Brain microvascular endothelial cell (primary cell): ENCODE results near the gene FOXE3.
A peak's percentile ranks its signal among the peaks of the same experiment; 100 is the strongest.

Experiments used
- DNase-seq: peaks from one replicate; pipeline ENCODE4 v3.0.0-alpha.2; 2020
- H3K27ac ChIP-seq: fragments of 250-450 bp; sonication (Bioruptor Pico); 2 replicates; pipeline ENCODE4 v1.5.1; 2020; ENCODE audit warnings: mild to moderate bottlenecking, moderate library complexity
- H3K27me3 ChIP-seq: fragments of 250-450 bp; sonication (Bioruptor Pico); replicated peaks from 2 replicates; pipeline ENCODE4 v1.5.1; 2020; ENCODE audit warnings: mild to moderate bottlenecking
- H3K36me3 ChIP-seq: fragments of 250-450 bp; sonication (Bioruptor Pico); replicated peaks from 2 replicates; pipeline ENCODE4 v1.5.1; 2020; ENCODE audit warnings: mild to moderate bottlenecking
- H3K4me3 ChIP-seq: 2 replicates; pipeline ENCODE4 v1.5.1; 2011; ENCODE audit warnings: low read depth, mild to moderate bottlenecking, control low read depth, low read length, moderate library complexity
- CTCF ChIP-seq: IDR thresholded peaks from 2 replicates; pipeline ENCODE4 v1.5.1; 2011; ENCODE audit warnings: low read depth, mild to moderate bottlenecking, moderate library complexity, low read length, control low read depth, inconsistent platforms; ENCODE audit errors: missing control alignments
- in situ Hi-C: cut with HindIII; loops from 2 replicates; pipeline ENCODE4 v1.10.0; 2017; ENCODE audit warnings: low sequenced_read_pairs, low pct_ligation_motif_present

Gene FOXE3

GRCh38 chr1:47415728-47416318, at the start of gene FOXE3:
TSS of gene FOXE3 (plus strand) at chr1:47416285. CDS start at chr1:47416316, 31 bp downstream.
- TF ChIP-seq CTCF = no peak
- Histone ChIP-seq H3K4me3 (peak within 1 kb of the TSS; percentile 27), H3K36me3 (no peaks in the 10 kb centered on the region), H3K27ac (no peak within 1 kb of the TSS), H3K27me3 (peaks cover 26% of the 10 kb centered on the region)
- in situ Hi-C loops = no loop called here
- no peak for DNase-seq

GRCh38 chr1:47367651-47368050, 48.4 kb upstream of the FOXE3 start:
- H3K27me3 ChIP-seq = no peaks in the 10 kb centered on the region
- H3K36me3 ChIP-seq = peaks cover 26% of the 10 kb centered on the region
- in situ Hi-C loops = no loop called here
- H3K27ac ChIP-seq = no peak overlapping the region
- no peak for TF ChIP-seq CTCF
- no peak overlapping the region for H3K4me3 ChIP-seq
- no peak for DNase-seq

GRCh38 chr1:47371016-47371517, 45.0 kb upstream of the FOXE3 start:
- TF ChIP-seq CTCF = no peak
- H3K4me3 ChIP-seq = no peak overlapping the region
- in situ Hi-C loops = no loop called here
- H3K36me3 ChIP-seq = peaks cover 44% of the 10 kb centered on the region
- no peaks in the 10 kb centered on the region for H3K27me3 ChIP-seq
- no peak overlapping the region for H3K27ac ChIP-seq
- DNase-seq = no peak

- TF ChIP-seq CTCF = no peak
- Histone ChIP-seq H3K36me3 (peaks cover 35% of the 10 kb centered on the region), H3K4me3 (no peak overlapping the region), H3K27me3 (no peaks in the 10 kb centered on the region), H3K27ac (no peak overlapping the region)
- in situ Hi-C loops = no loop called here
- DNase-seq = no peak
Measured at GRCh38 chr1:47374501-47374900, 41.6 kb upstream of the FOXE3 start.

- DNase-seq = no peak
- Histone ChIP-seq H3K4me3 (no peak overlapping the region), H3K36me3 (peaks cover 23% of the 10 kb centered on the region), H3K27ac (no peak overlapping the region), H3K27me3 (no peaks in the 10 kb centered on the region)
- in situ Hi-C loops = no loop called here
- TF ChIP-seq CTCF = no peak
Measured at GRCh38 chr1:47378147-47378546, 37.9 kb upstream of the FOXE3 start.

- in situ Hi-C loops = no loop called here
Measured at GRCh38 chr1:47380699-47381098, 35.4 kb upstream of the FOXE3 start.

More at GRCh38 chr1:47380699-47381098, 35.4 kb upstream of the FOXE3 start:
- DNase-seq = no peak
- H3K27me3 ChIP-seq = no peaks in the 10 kb centered on the region
- no peak overlapping the region for H3K27ac ChIP-seq
- no peak for TF ChIP-seq CTCF
- H3K36me3 ChIP-seq = peaks cover 14% of the 10 kb centered on the region
- no peak overlapping the region for H3K4me3 ChIP-seq
